Measurements from ENCODE around the gene THSD4. TPM values are rescaled to one million over a fixed set of nuclear protein-coding genes. Genes with fewer than 3 reads are reported as not detected.

Gene THSD4
- total and polyA plus RNA-seq, 2 of the 8 experiments (the other 6 are each of a cell fraction or from before 2014, with no cell fraction given) = 2.5 to 6.2 TPM

GRCh38 chr15:71656425-71656824 lies 541.2 kb downstream of the THSD4 start:
- H3K4me1 ChIP-seq (replicated peaks in 1 of 4; ENCODE audit: control insufficient read depth in 3 of 4, insufficient read depth in 4 of 4, low read length in 3 of 4) = no peaks in the 10 kb centered on the region; a peak in 1 of 7 replicates
- H3K79me2 ChIP-seq (ENCODE audit: control insufficient read depth in 1 of 2, insufficient read depth in 2 of 2, low read length in 2 of 2) = no peaks in the 10 kb centered on the region
- H2BK5ac ChIP-seq (ENCODE audit: low read depth, low read length) = no peak overlapping the region
- no peak overlapping the region for H3K9ac ChIP-seq (replicated peaks in 1 of 4; ENCODE audit: extremely low read depth in 1 of 4, low read depth in 3 of 4, low read length in 3 of 4)
- CTCF ChIA-PET (ENCODE audit: partially characterized antibody) = interaction anchor here (1.1 to 10.1 kb wide), 5 partner anchors 8 to 206 kb away, joined by 3 to 122 read pairs (median 4); no protein-coding TSS in a partner anchor
- no peaks in the 10 kb centered on the region for H3K79me1 ChIP-seq (ENCODE audit: low read depth, low read length)
- H3K14ac ChIP-seq (ENCODE audit: insufficient read length) = no peak overlapping the region
- no peak overlapping the region for H3K18ac ChIP-seq (ENCODE audit: extremely low read depth, low read length)
- H3K4me2 ChIP-seq (ENCODE audit: insufficient read depth in 1 of 2, low read depth in 2 of 2, low read length in 2 of 2) = no peak overlapping the region
- H3K23ac ChIP-seq (ENCODE audit: insufficient read length) = no peak overlapping the region
- no peak overlapping the region for H2BK12ac ChIP-seq (ENCODE audit: low read depth, low read length)
- H3K4me3 ChIP-seq (ENCODE audit: extremely low read depth in 1 of 4, insufficient read depth in 2 of 4, low read depth in 3 of 4, low read length in 4 of 4) = no peak overlapping the region
- no peaks in the 10 kb centered on the region for H3K36me3 ChIP-seq (ENCODE audit: control insufficient read depth in 2 of 4, insufficient read depth in 4 of 4, low read length in 3 of 4)
- no peak overlapping the region for H3K27ac ChIP-seq (ENCODE audit: low read depth, low read length)
- FAIRE-seq = no peak
- DNase-seq (ENCODE audit: low read depth in 1 of 2, low spot score in 2 of 2) = no peak
- H2BK20ac ChIP-seq (ENCODE audit: low read length) = no peak overlapping the region
- no peak overlapping the region for H2BK15ac ChIP-seq (ENCODE audit: low read length)
- H4K20me1 ChIP-seq (replicated peaks in 1 of 2; ENCODE audit: control insufficient read depth in 1 of 2, insufficient read depth in 2 of 2, low read length in 2 of 2) = peaks cover 0 to 1% of the 10 kb centered on the region in 2 experiments
- TF ChIP-seq SRF (IDR thresholded peaks at IDR 0.05; ENCODE audit: low read depth, low read length) (no peak), GABPA (IDR thresholded peaks at IDR 0.05; ENCODE audit: borderline replicate concordance, insufficient read depth, low read length) (no peak), CHD2 (IDR thresholded peaks at IDR 0.05; ENCODE audit: low read length) (no peak), SIN3A (conservative IDR thresholded peaks at IDR 0.05 in 1 of 2, IDR thresholded peaks at IDR 0.05 in 1 of 2; ENCODE audit: low read depth in 1 of 2, low read length in 2 of 2) (no peak), SP1 (IDR thresholded peaks at IDR 0.05; ENCODE audit: low read depth, low read length) (no peak), KDM5A (IDR thresholded peaks at IDR 0.05; ENCODE audit: low read length) (no peak), SP4 (IDR thresholded peaks at IDR 0.05; ENCODE audit: low read length) (no peak), FOSL1 (IDR thresholded peaks at IDR 0.05; ENCODE audit: insufficient read depth, low read depth, low read length) (no peak), SIX5 (IDR thresholded peaks at IDR 0.05; ENCODE audit: low read depth, low read length) (no peak), RFX5 (IDR thresholded peaks at IDR 0.05; ENCODE audit: borderline replicate concordance, low read depth, low read length) (no peak), CTBP2 (IDR thresholded peaks at IDR 0.05; ENCODE audit: borderline replicate concordance, insufficient read depth, insufficient read length, low read length) (no peak), JUN (IDR thresholded peaks at IDR 0.05; ENCODE audit: low read depth, low read length) (no peak), BCL11A (IDR thresholded peaks at IDR 0.05; ENCODE audit: low read depth in 2 of 2, low read length in 2 of 2) (no peak), CREB1 (IDR thresholded peaks at IDR 0.05) (no peak)
- no peak overlapping the region for H4K91ac ChIP-seq (replicated peaks; ENCODE audit: insufficient read length, low read length)
- POLR2A ChIA-PET (ENCODE audit: partially characterized antibody) = interaction anchor here (1.5 kb wide), 1 partner anchor 18 kb away, joined by 5 read pairs; no protein-coding TSS in a partner anchor
- no peak overlapping the region for H3K4ac ChIP-seq (replicated peaks; ENCODE audit: insufficient read length, low read depth, low read length)
- H4K8ac ChIP-seq (ENCODE audit: extremely low read depth, insufficient read depth, low read length) = no peak overlapping the region
- H2AFZ ChIP-seq (ENCODE audit: low read length) = no peak overlapping the region
- no peaks in the 10 kb centered on the region for H3K23me2 ChIP-seq (ENCODE audit: low read depth, low read length)
- no peaks in the 10 kb centered on the region for H3K27me3 ChIP-seq (replicated peaks in 1 of 4; ENCODE audit: control insufficient read depth in 3 of 4, extremely low read depth in 1 of 4, insufficient read depth in 3 of 4, low read length in 3 of 4)
- 69% methylated on average over 4 of the region's 4 CpGs; no CpG with 5 or more reads in 1 of the 2 experiments for WGBS, 2 experiments (ENCODE audit: extremely low coverage in 1 of 2, insufficient coverage in 1 of 2, insufficient read length in 1 of 2, insufficient replicate concordance in 2 of 2, low coverage in 1 of 2, low lambda C conversion rate in 2 of 2, missing lambda C conversion rate in 1 of 2)
- no peak overlapping the region for H3K56ac ChIP-seq (replicated peaks; ENCODE audit: insufficient read length, low read depth, low read length)
- H4K5ac ChIP-seq (ENCODE audit: insufficient read length, low read depth, low read length) = no peak overlapping the region
- no peak overlapping the region for H2AK5ac ChIP-seq (ENCODE audit: low read depth, low read length)
- no peaks in the 10 kb centered on the region for H3K9me3 ChIP-seq (ENCODE audit: insufficient read depth in 2 of 2, low read depth in 1 of 2, low read length in 1 of 2)
- no peak overlapping the region for H2BK120ac ChIP-seq (replicated peaks; ENCODE audit: low read depth, low read length)

Data from H1 (cell line).